GM21786 (cell line): ENCODE measurements around the gene PRKACB.
"Not testable (repeated sequence)": the region's sequence is repeated elsewhere in the genome, so short reads cannot be mapped to it uniquely, and the experiment has no call there.

Experiments used
- ATAC-seq: cut with Tn5 transposase; IDR thresholded peaks from one replicate; pipeline ENCODE4 v1.9.1; 2021; ENCODE audit not compliant: unreplicated experiment

PRKACB gene

DNA sequence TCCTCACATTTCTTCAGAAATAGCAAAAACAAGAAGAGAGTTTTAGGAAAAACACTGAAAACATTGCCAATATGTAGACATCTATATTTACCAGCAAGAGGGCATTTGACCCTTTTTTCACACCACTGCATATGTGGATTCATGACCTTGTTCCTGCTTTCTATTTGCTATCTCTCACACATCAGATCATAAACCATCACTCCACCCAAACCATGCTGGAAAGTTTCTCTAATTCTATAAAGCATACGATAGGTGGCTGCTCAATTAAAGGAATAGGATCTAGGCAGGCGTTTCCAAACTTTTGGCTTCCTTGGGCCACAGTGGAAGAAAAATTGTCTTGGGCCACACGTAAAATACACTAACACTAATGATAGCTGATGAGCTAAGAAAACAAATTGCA lies 121.8 kb downstream of the PRKACB start:
- ATAC-seq = no peak

GRCh38 chr1:84266748-84267147 lies 122.7 kb downstream of the PRKACB start:
- no peak for ATAC-seq

DNA sequence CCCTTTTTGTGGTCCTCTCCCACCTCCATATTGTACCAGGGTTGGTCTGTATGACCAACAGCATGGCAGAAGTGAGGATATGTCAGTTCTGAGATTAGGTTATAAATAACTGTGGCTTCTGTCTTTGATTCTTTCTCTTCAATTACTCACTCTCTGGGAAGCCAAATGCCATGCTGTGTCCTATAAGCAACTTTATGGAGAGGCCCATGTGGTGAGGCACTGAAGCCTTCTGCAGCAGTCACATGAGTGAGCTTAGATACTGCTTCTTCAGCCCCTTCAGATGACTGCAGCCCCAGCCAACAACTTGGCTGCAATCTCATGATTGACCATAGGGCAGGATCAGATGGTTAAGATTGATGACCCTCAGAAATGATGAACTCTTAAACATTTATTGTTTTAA lies 123.4 kb downstream of the PRKACB start:
- ATAC-seq = no peak

- ATAC-seq = no peak
These were observed 124.3 kb downstream of the PRKACB start for GRCh38 chr1:84268346-84268745.

DNA sequence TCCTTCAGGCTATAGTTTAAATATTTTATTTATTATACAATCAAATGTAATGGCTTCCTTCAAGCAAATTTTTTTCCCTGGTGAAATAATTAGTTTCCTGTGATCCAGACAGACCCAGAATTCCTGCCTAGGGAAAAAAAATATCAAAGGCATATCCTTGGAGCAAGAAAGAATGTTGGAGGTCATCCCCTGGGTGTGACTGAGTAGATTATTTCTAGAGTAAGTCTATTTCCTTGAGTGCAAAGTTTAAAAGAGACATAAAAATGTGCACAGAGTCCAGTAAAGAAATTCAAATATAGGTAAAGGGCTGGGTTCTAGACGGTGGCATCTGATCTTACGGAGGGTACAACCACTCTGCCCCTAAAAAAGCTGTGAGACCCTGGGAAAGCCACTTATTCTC lies 125.2 kb downstream of the PRKACB start:
- no peak for ATAC-seq

- ATAC-seq = peak; percentile 96
These were observed 127.5 kb downstream of the PRKACB start for GRCh38 chr1:84271441-84272151.

- no peak for ATAC-seq
These were observed 128.3 kb downstream of the PRKACB start for GRCh38 chr1:84272401-84272800.

GRCh38 chr1:84277343-84278059 lies 133.4 kb downstream of the PRKACB start:
- ATAC-seq = no peak

GRCh38 chr1:84278905-84279304 lies 134.8 kb downstream of the PRKACB start:
- no peak for ATAC-seq

DNA sequence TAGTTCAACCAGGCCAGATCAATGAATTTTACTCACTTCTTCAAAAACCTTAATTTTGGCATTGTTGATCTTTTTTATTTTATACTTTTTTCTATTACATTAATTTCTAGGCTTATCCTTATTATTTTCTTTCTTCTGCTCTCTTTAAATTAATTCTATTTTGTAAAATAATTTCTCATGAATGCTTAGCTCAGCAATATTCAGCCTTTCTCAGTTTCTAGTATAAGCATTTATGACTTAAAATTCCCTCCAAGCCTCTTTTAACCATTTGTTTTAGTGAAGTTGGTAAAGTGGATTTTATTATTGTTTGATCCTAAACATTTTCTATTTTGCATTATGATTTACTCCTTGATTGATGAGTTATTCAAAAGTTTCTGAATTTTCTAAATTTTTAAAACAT lies 136.8 kb downstream of the PRKACB start:
- ATAC-seq = no peak

- no peak for ATAC-seq
These were observed 138.8 kb downstream of the PRKACB start for GRCh38 chr1:84282780-84283333.

- ATAC-seq = no peak
These were observed 139.3 kb downstream of the PRKACB start for GRCh38 chr1:84283381-84283780.

- no peak for ATAC-seq
These were observed 142.0 kb downstream of the PRKACB start for GRCh38 chr1:84286071-84286470.

DNA sequence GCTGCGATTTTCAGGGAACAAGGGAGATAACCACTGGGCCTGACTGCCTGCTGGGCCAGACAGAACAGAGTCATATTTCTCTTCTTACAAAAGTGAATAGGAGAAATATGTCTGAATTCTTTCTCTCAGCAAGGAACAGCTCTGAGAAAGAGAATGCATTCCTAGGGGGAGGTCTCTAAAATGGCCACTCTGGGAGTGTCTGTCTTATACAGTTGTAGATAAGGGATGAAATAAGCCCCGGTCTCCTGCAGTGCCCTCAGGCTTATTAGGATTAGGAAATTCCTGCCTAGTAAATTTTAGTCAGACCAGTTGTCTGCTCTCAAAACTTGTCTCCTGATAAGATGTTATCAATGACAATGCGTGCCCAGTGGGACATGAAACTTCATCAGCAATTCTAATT lies 143.3 kb downstream of the PRKACB start:
- not testable (repeated sequence) for ATAC-seq
